ENCODE results near the gene SPACA7. TPM values are rescaled to one million over a fixed set of nuclear protein-coding genes. Genes with fewer than 3 reads are reported as not detected.
A peak's percentile ranks its signal among the peaks of the same experiment; 100 is the strongest.

The SPACA7 gene
- total and polyA plus RNA-seq, 4 donors: not detected

DNA sequence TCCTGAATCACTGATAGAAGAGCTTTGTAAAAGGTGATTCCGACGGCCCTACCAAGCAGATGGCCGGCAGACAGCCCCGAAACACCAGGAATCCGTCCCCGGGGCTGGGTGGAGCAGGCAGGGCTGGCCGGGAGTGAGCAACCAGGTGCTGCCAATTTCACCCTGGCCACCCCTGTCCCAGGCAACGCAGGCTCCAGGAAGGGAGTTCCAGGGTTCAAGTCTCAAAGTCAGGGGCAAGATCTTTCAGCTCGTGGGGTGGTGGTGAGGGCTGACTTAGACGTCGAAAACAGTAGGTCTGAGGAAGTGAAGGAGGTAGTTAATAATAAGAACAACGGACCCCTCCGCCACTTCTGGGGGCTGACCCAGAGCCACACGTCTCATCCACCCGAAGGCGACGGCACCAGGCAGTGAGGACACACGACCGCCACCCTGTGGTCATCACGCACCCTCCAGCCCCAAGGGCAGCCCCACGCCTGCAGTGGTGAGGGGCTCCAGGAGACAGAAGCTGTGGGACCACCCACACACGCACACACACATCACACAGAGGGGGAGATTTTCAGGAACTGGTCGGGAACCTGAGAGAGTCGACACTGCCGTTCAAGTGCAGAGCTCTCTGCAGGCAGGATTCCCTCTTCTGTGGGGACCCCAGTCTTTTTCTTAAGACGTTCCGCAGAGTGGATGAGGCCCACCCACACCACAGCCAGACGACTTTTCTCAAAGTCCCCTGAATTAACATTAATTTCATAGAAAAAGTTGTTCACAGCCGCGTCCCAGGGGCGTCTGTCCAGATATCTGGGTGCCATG lies 67.2 kb downstream of the SPACA7 start:
- peak; percentile 34 for DNase-seq (ENCODE audit: low spot score)

DNA sequence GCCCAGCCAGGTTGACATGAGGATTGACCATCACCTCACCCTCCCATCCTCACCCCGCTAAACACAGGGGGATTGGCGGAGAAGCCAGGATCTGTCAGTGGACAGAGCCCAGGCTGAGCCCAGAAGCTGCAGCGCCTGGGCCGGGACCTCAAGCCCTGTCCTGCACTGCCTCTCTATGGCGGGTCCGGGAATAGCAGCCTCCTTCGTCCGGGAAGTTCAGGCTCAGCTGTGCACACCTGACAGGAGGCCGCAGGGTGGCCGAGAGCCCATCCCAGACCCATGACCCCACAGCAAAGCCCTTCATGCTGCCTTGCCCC lies 67.8 kb downstream of the SPACA7 start:
- Histone ChIP-seq H3K9me3 (ENCODE audit: control insufficient read depth in 4 of 4, low read length in 3 of 4) (no peaks in the 10 kb centered on the region), H3K27me3 (ENCODE audit: control insufficient read depth in 4 of 4, insufficient read depth in 4 of 4, low read length in 3 of 4) (no peaks in the 10 kb centered on the region), H3K27ac (ENCODE audit: low read depth in 1 of 2, low read length in 2 of 2) (no peak overlapping the region), H3K4me1 (ENCODE audit: control insufficient read depth in 4 of 4, insufficient read depth in 4 of 4, low read length in 3 of 4) (no peaks in the 10 kb centered on the region), H3K4me3 (ENCODE audit: low read depth in 1 of 3, low read length in 3 of 3) (no peak overlapping the region), H3K9ac (ENCODE audit: low read depth in 1 of 2, low read length in 2 of 2) (no peak overlapping the region), H3K36me3 (ENCODE audit: control insufficient read depth in 4 of 4, insufficient read depth in 3 of 4, low read depth in 1 of 4, low read length in 3 of 4) (no peaks in the 10 kb centered on the region)
- DNase-seq (ENCODE audit: low spot score): peak; percentile 74
- TF ChIP-seq, protein P1, sequence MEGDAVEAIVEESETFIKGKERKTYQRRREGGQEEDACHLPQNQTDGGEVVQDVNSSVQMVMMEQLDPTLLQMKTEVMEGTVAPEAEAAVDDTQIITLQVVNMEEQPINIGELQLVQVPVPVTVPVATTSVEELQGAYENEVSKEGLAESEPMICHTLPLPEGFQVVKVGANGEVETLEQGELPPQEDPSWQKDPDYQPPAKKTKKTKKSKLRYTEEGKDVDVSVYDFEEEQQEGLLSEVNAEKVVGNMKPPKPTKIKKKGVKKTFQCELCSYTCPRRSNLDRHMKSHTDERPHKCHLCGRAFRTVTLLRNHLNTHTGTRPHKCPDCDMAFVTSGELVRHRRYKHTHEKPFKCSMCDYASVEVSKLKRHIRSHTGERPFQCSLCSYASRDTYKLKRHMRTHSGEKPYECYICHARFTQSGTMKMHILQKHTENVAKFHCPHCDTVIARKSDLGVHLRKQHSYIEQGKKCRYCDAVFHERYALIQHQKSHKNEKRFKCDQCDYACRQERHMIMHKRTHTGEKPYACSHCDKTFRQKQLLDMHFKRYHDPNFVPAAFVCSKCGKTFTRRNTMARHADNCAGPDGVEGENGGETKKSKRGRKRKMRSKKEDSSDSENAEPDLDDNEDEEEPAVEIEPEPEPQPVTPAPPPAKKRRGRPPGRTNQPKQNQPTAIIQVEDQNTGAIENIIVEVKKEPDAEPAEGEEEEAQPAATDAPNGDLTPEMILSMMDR (IDR thresholded peaks at IDR 0.05; ENCODE audit: low read depth, low read length, missing input control): peak; percentile 93
- TF ChIP-seq SP1 (IDR thresholded peaks at IDR 0.05) (no peak), RAD21 (IDR thresholded peaks at IDR 0.05) (peak; percentile 95 to 96)
- 4% methylated on average over 10 of the region's 10 CpGs for WGBS

More for the DNA sequence above, 67.2 kb downstream of the SPACA7 start:
- H3K27me3 ChIP-seq (ENCODE audit: control insufficient read depth in 4 of 4, insufficient read depth in 4 of 4, low read length in 3 of 4): no peaks in the 10 kb centered on the region
- no peak overlapping the region for H3K27ac ChIP-seq (ENCODE audit: low read depth in 1 of 2, low read length in 2 of 2)
- H3K4me1 ChIP-seq (ENCODE audit: control insufficient read depth in 4 of 4, insufficient read depth in 4 of 4, low read length in 3 of 4): no peaks in the 10 kb centered on the region
- H3K4me3 ChIP-seq (ENCODE audit: low read depth in 1 of 3, low read length in 3 of 3): no peak overlapping the region
- WGBS: 45% methylated on average over 31 of the region's 31 CpGs
- H3K9me3 ChIP-seq (ENCODE audit: control insufficient read depth in 4 of 4, low read length in 3 of 4): no peaks in the 10 kb centered on the region
- TF ChIP-seq SP1 (IDR thresholded peaks at IDR 0.05) (no peak), RAD21 (IDR thresholded peaks at IDR 0.05) (peak in 1 of 2 donors; percentile 43)
- TF ChIP-seq, protein P1 (IDR thresholded peaks at IDR 0.05; ENCODE audit: low read depth, low read length, missing input control): peak; percentile 30
- H3K36me3 ChIP-seq (ENCODE audit: control insufficient read depth in 4 of 4, insufficient read depth in 3 of 4, low read depth in 1 of 4, low read length in 3 of 4): no peaks in the 10 kb centered on the region
- no peak overlapping the region for H3K9ac ChIP-seq (ENCODE audit: low read depth in 1 of 2, low read length in 2 of 2)

DNA sequence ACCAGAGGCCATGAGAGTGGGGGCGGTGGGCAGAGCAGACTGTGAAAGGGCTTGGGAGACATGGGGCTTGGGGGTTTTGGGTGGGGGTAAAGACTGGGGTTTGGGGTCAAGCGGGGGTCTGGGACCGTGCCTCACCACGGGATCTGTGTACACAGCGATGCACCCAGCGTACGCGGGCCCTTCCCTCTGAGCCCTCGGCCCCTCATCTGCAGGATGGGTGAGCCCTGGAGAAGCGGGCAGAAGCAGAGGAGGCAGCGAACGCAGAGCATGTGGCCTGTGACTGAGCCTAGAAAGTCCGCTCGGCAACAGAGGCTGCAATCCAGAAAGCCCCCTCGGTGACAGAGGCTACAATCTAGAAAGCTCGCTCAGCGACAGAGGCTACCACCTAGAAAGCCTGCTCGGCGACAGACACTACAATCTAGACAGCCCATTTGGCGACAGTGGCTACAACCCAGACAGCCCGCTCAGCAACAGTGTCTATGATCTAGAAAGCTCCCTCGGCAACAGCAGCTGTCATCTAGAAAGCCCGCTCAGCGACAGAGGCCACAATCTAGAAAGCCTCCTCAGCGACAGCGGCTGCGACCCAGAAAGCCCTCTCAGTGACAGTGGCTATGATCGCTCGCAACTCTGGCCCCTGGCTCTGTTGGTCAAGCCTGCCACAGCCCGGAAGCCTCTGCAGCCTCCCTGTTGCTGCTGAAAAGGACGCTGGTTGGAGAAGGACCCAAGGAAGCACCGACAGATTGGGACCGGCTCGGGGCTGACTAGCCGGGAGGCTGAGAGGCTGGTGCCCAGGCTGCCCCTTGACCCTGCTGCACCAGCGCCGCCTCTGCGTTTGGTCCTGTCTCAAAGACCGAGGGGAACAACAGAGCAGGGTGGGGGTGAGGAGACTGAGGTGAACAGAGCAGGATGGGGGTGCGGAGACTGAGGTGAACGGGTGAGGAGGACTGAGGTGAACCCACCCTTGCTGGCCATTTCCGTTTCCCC lies 68.6 kb downstream of the SPACA7 start:
- Histone ChIP-seq H3K4me3 (ENCODE audit: low read depth in 1 of 3, low read length in 3 of 3) (no peak overlapping the region), H3K4me1 (ENCODE audit: control insufficient read depth in 4 of 4, insufficient read depth in 4 of 4, low read length in 3 of 4) (no peaks in the 10 kb centered on the region), H3K36me3 (ENCODE audit: control insufficient read depth in 4 of 4, insufficient read depth in 3 of 4, low read depth in 1 of 4, low read length in 3 of 4) (no peaks in the 10 kb centered on the region), H3K9me3 (ENCODE audit: control insufficient read depth in 4 of 4, low read length in 3 of 4) (no peaks in the 10 kb centered on the region), H3K27ac (ENCODE audit: low read depth in 1 of 2, low read length in 2 of 2) (no peak overlapping the region), H3K9ac (ENCODE audit: low read depth in 1 of 2, low read length in 2 of 2) (no peak overlapping the region), H3K27me3 (ENCODE audit: control insufficient read depth in 4 of 4, insufficient read depth in 4 of 4, low read length in 3 of 4) (no peaks in the 10 kb centered on the region)
- TF ChIP-seq HNF4A (conservative IDR thresholded peaks at IDR 0.05): no peak
- TF ChIP-seq RAD21 (IDR thresholded peaks at IDR 0.05): no peak
- no peak for TF ChIP-seq EGR1 (IDR thresholded peaks at IDR 0.05; ENCODE audit: low read depth in 2 of 2)
- TF ChIP-seq, protein P2, sequence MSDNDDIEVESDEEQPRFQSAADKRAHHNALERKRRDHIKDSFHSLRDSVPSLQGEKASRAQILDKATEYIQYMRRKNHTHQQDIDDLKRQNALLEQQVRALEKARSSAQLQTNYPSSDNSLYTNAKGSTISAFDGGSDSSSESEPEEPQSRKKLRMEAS (IDR thresholded peaks at IDR 0.05): no peak
- TF ChIP-seq HNF4G (IDR thresholded peaks at IDR 0.05): no peak
- TF ChIP-seq NR2F2 (IDR thresholded peaks at IDR 0.05): no peak
- TF ChIP-seq, protein P1 (IDR thresholded peaks at IDR 0.05; ENCODE audit: low read depth, low read length, missing input control): no peak
- no peak for TF ChIP-seq SP1 (IDR thresholded peaks at IDR 0.05)
- no peak for TF ChIP-seq TAF1 (conservative IDR thresholded peaks at IDR 0.05)
- WGBS: 85% methylated on average over 42 of the region's 42 CpGs
- peak; percentile 27 for DNase-seq (ENCODE audit: low spot score)
